SK-N-SH treated with all-trans-retinoic acid at 6 μM for 48 hours (cell line): ENCODE data around the gene PFN4.

ENCODE experiments used
- ATAC-seq: fragments of 200-7000 bp; cut with Tn5 transposase; 3 replicates; pipeline ENCODE4 v1.9.1; 2020; ENCODE audit warnings: mild to moderate bottlenecking, moderate library complexity
- ARNTL ChIP-seq: fragments of 450-650 bp; formaldehyde crosslinking; IDR thresholded peaks from 2 replicates; pipeline ENCODE4 v1.5.0; 2020; ENCODE audit warnings: low read depth, mild to moderate bottlenecking, moderate library complexity, borderline replicate concordance
- BACH2 ChIP-seq: fragments of 250-450 bp; sonication (Bioruptor Pico); IDR thresholded peaks from 2 replicates; pipeline ENCODE4 v1.9.0; 2021; ENCODE audit warnings: mild to moderate bottlenecking, borderline replicate concordance
- CSDC2 ChIP-seq: fragments of 250-450 bp; sonication (Bioruptor Pico); IDR thresholded peaks from 2 replicates; pipeline ENCODE4 v1.5.0; 2020; ENCODE audit warnings: mild to moderate bottlenecking, moderate library complexity
- CSRNP3 ChIP-seq: fragments of 250-450 bp; sonication (Bioruptor Pico); IDR thresholded peaks from 2 replicates; pipeline ENCODE4 v1.5.1; 2021; ENCODE audit warnings: mild to moderate bottlenecking, moderate library complexity
- ESRRG ChIP-seq: fragments of 250-450 bp; sonication (Bioruptor Pico); IDR thresholded peaks from 2 replicates; pipeline ENCODE4 v1.6.1; 2021; ENCODE audit warnings: mild to moderate bottlenecking
- GLIS3 ChIP-seq: fragments of 250-450 bp; sonication (Bioruptor Pico); IDR thresholded peaks from 2 replicates; pipeline ENCODE4 v1.5.0; 2020; ENCODE audit warnings: mild to moderate bottlenecking, moderate library complexity
- ISL1 ChIP-seq: fragments of 250-450 bp; sonication (Bioruptor Pico); IDR thresholded peaks from 2 replicates; pipeline ENCODE4 v2.1.2; 2022; ENCODE audit warnings: mild to moderate bottlenecking, moderate library complexity
- OSR1 ChIP-seq: fragments of 250-450 bp; sonication (Bioruptor Pico); IDR thresholded peaks from 2 replicates; pipeline ENCODE4 v1.8.0; 2022; ENCODE audit warnings: moderate library complexity, mild to moderate bottlenecking, inconsistent platforms
- POU6F1 ChIP-seq: fragments of 250-450 bp; sonication (Bioruptor Pico); IDR thresholded peaks from 2 replicates; pipeline ENCODE4 v1.8.0; 2021; ENCODE audit warnings: low read depth, mild to moderate bottlenecking, moderate library complexity, borderline replicate concordance
- PPARA ChIP-seq: fragments of 250-450 bp; sonication (Bioruptor Pico); IDR thresholded peaks from 2 replicates; pipeline ENCODE4 v1.5.0; 2020; ENCODE audit warnings: mild to moderate bottlenecking, borderline replicate concordance
- RARB ChIP-seq: fragments of 250-450 bp; sonication (Bioruptor Pico); IDR thresholded peaks from 2 replicates; pipeline ENCODE4 v1.8.0; 2021; ENCODE audit warnings: mild to moderate bottlenecking, moderate library complexity
- SNAI2 ChIP-seq: fragments of 250-450 bp; sonication (Bioruptor Pico); IDR thresholded peaks from 2 replicates; pipeline ENCODE4 v1.5.0; 2020; ENCODE audit warnings: mild to moderate bottlenecking, moderate library complexity
- TCF4 ChIP-seq: fragments of 250-450 bp; sonication (Bioruptor Pico); IDR thresholded peaks from 2 replicates; pipeline ENCODE4 v1.8.0; 2021; ENCODE audit warnings: mild to moderate bottlenecking, moderate library complexity, borderline replicate concordance
- TOX ChIP-seq: fragments of 250-450 bp; sonication (Bioruptor Pico); IDR thresholded peaks from 2 replicates; pipeline ENCODE4 v1.8.0; 2021; ENCODE audit warnings: mild to moderate bottlenecking, moderate library complexity, borderline replicate concordance
- ZC3H10 ChIP-seq: fragments of 250-450 bp; sonication (Bioruptor Pico); IDR thresholded peaks from 2 replicates; pipeline ENCODE4 v1.5.1; 2021; ENCODE audit warnings: mild to moderate bottlenecking, moderate library complexity
- ZFP3 ChIP-seq: fragments of 250-450 bp; sonication (Bioruptor Pico); IDR thresholded peaks from 2 replicates; pipeline ENCODE4 v1.5.0; 2020; ENCODE audit warnings: mild to moderate bottlenecking, moderate library complexity
- ZNF565 ChIP-seq: fragments of 450-650 bp; formaldehyde crosslinking; conservative IDR thresholded peaks from 2 replicates; pipeline ENCODE4 v1.5.0; 2020; ENCODE audit warnings: low read depth, mild to moderate bottlenecking, moderate library complexity
- ZNF70 ChIP-seq: fragments of 450-650 bp; formaldehyde crosslinking; IDR thresholded peaks from 2 replicates; pipeline ENCODE4 v1.5.0; 2020; ENCODE audit warnings: mild to moderate bottlenecking, moderate library complexity
- ZNF8 ChIP-seq: fragments of 450-650 bp; formaldehyde crosslinking; IDR thresholded peaks from 2 replicates; pipeline ENCODE4 v1.5.0; 2020; ENCODE audit warnings: mild to moderate bottlenecking, moderate library complexity
- TF ChIP-seq, protein P1 (sequence below): fragments of 250-450 bp; sonication (Bioruptor Pico); IDR thresholded peaks from 2 replicates; pipeline ENCODE4 v1.5.0; 2020; ENCODE audit warnings: mild to moderate bottlenecking, moderate library complexity
- TF ChIP-seq, protein P2 (sequence below): fragments of 250-450 bp; sonication (Bioruptor Pico); IDR thresholded peaks from 2 replicates; pipeline ENCODE4 v1.5.1; 2020; ENCODE audit warnings: low read depth, mild to moderate bottlenecking, moderate library complexity

PFN4 gene

DNA sequence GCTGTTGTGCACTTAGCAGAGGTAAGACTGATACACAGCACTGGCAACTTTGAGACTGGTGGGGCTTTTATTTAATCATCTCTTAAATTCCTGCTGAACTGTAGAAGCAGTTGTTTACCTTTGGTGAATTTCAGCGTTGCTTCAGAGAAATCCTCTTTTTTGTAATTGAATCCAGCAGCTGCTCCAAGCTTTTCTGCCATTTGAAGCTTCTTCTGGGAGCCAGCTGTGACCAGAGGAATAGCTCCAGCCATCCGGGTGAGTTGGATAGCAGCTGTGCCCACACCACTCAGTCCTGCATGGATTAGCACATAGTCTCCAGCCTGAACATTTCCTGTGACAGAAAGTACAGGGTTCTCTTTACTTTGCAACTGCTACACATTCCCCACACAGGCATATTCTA lies 42.4 kb downstream of the PFN4 start (continued):
- TF ChIP-seq ZNF70 (no peak), ISL1 (no peak), GLIS3 (no peak), ZFP3 (CRISPR knock-in tag) (no peak), ZNF8 (CRISPR knock-in tag) (no peak), CSDC2 (no peak), PPARA (no peak), CSRNP3 (CRISPR knock-in tag) (no peak), ARNTL (CRISPR knock-in tag) (no peak), ESRRG (no peak), TOX (CRISPR knock-in tag) (no peak), BACH2 (CRISPR knock-in tag) (no peak)

DNA sequence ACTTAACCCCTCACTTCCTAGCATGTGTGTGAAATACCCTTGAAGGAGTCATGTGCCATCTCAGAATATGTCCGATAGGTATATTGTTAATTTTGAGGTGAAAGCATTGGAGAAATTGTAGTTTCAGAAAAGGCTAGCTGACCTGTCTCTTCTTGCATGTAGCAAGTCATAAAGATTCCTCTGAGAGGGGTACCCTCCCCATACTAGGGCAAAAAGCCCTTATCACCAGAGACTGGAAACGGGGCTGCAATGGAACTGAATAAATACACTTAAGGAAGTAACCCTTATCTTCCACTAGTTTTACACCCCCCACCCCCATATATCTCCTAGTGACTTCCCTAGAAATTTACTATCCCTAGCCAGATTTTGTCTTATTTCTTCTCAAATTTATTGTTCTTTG lies 45.3 kb downstream of the PFN4 start:
- TF ChIP-seq, protein P1, sequence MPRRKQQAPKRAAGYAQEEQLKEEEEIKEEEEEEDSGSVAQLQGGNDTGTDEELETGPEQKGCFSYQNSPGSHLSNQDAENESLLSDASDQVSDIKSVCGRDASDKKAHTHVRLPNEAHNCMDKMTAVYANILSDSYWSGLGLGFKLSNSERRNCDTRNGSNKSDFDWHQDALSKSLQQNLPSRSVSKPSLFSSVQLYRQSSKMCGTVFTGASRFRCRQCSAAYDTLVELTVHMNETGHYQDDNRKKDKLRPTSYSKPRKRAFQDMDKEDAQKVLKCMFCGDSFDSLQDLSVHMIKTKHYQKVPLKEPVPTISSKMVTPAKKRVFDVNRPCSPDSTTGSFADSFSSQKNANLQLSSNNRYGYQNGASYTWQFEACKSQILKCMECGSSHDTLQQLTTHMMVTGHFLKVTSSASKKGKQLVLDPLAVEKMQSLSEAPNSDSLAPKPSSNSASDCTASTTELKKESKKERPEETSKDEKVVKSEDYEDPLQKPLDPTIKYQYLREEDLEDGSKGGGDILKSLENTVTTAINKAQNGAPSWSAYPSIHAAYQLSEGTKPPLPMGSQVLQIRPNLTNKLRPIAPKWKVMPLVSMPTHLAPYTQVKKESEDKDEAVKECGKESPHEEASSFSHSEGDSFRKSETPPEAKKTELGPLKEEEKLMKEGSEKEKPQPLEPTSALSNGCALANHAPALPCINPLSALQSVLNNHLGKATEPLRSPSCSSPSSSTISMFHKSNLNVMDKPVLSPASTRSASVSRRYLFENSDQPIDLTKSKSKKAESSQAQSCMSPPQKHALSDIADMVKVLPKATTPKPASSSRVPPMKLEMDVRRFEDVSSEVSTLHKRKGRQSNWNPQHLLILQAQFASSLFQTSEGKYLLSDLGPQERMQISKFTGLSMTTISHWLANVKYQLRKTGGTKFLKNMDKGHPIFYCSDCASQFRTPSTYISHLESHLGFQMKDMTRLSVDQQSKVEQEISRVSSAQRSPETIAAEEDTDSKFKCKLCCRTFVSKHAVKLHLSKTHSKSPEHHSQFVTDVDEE (CRISPR knock-in tag), result no peak
- no peak for TF ChIP-seq ZNF70
- TF ChIP-seq POU6F1 (CRISPR knock-in tag), result no peak
- no peak for TF ChIP-seq ZFP3 (CRISPR knock-in tag)
- TF ChIP-seq OSR1 (CRISPR knock-in tag), result no peak
- no peak for TF ChIP-seq BACH2 (CRISPR knock-in tag)
- no peak for TF ChIP-seq ZC3H10 (CRISPR knock-in tag)
- TF ChIP-seq CSDC2, result no peak
- no peak for TF ChIP-seq CSRNP3 (CRISPR knock-in tag)
- TF ChIP-seq RARB (CRISPR knock-in tag), result no peak
- no peak for TF ChIP-seq ZNF565 (CRISPR knock-in tag)
- no peak for TF ChIP-seq SNAI2 (CRISPR knock-in tag)
- TF ChIP-seq, protein P2, sequence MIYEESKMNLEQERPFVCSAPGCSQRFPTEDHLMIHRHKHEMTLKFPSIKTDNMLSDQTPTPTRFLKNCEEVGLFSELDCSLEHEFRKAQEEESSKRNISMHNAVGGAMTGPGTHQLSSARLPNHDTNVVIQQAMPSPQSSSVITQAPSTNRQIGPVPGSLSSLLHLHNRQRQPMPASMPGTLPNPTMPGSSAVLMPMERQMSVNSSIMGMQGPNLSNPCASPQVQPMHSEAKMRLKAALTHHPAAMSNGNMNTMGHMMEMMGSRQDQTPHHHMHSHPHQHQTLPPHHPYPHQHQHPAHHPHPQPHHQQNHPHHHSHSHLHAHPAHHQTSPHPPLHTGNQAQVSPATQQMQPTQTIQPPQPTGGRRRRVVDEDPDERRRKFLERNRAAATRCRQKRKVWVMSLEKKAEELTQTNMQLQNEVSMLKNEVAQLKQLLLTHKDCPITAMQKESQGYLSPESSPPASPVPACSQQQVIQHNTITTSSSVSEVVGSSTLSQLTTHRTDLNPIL (CRISPR knock-in tag), result no peak
- TF ChIP-seq ISL1, result no peak
- TF ChIP-seq ESRRG, result no peak
- no peak for TF ChIP-seq ZNF8 (CRISPR knock-in tag)
- no peak for TF ChIP-seq TOX (CRISPR knock-in tag)
- no peak for TF ChIP-seq TCF4 (CRISPR knock-in tag)
- ATAC-seq, result no peak

DNA sequence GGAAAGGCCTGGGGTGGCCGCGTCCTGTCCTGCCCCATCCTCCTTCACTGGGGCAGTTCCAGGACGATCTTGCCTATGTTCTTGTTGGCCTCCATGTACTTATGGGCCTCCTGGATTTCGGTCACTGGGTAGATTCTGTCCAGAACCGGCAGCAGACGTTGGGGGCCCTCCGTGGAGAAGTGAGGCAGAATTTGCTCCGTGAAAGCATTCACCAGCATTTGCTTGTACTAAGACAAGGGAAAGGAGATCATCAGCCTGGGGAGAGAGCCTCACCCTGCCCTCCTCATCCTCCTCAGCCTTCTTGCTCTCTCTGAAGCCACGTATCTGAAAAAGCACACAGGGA lies 45.6 kb downstream of the PFN4 start:
- no peak for ATAC-seq
- TF ChIP-seq ZC3H10 (CRISPR knock-in tag), result no peak
- TF ChIP-seq, protein P2 (CRISPR knock-in tag), result no peak
- 0 out of 2 replicates have a peak, but pooled peaks have one; percentile 3 for TF ChIP-seq SNAI2 (CRISPR knock-in tag)
- TF ChIP-seq, all 23 proteins: peak for 1
